NT2/D1 (cell line): ENCODE measurements around the gene NDUFS4.

Source experiments
- YY1 ChIP-seq: IDR thresholded peaks from 2 replicates; pipeline ENCODE4 v1.6.1; 2011; ENCODE audit not compliant: insufficient read length, insufficient read depth
- ZNF274 ChIP-seq: IDR thresholded peaks from 2 replicates; pipeline ENCODE4 v1.6.1; 2011; ENCODE audit warnings: mild to moderate bottlenecking, low read depth, low read length

DNA sequence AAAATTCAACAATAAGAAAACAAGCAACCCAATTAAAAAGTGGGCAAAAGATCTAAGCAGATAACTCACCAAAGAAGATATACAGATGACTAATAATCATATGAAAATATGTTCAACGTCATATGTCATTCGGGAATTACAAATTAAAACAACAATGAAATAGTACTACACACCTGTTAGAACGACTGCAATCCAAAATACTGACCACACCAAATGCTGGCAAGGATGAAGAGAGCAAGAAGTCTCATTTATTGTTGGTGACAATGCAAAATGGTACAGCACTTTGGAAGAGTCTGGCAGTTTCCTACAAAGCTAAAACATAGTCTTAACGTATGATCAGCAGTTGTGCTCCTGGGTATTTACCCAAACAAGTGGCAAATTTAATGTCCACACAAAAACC is 37.5 kb downstream of the NDUFS4 start:
- TF ChIP-seq YY1 = no peak
- no peak for TF ChIP-seq ZNF274
